GM23338 (cell line): ENCODE measurements around the gene CDHR4. TPM values are rescaled to one million over a fixed set of nuclear protein-coding genes. Genes with fewer than 3 reads are reported as not detected.

ENCODE experiments used
- ATAC-seq: fragments of 200-7000 bp; cut with Tn5 transposase; 3 replicates; pipeline ENCODE4 v1.9.1; 2020
- DNase-seq: peaks from one replicate; pipeline ENCODE4 v3.0.0-alpha.2; 2015; ENCODE audit warnings: low spot score
- H2AFZ ChIP-seq: fragments of 200-600 bp; sonication (generic); 2 replicates; pipeline ENCODE4 v1.8.0; 2016; ENCODE audit warnings: antibody characterized with exemption, mild to moderate bottlenecking, moderate library complexity
- H3F3A ChIP-seq: fragments of 200-600 bp; sonication (generic); replicated peaks from 2 replicates; pipeline ENCODE4 v1.8.0; 2017; ENCODE audit warnings: antibody characterized with exemption, mixed run types, low read depth
- H3K27ac ChIP-seq: fragments of 200-600 bp; sonication (generic); 2 replicates; pipeline ENCODE4 v1.6.1; 2016; ENCODE audit warnings: low read depth
- H3K27me3 ChIP-seq: fragments of 200-600 bp; sonication (generic); 2 replicates; pipeline ENCODE4 v1.8.0; 2016; ENCODE audit warnings: mild to moderate bottlenecking, mixed run types, moderate library complexity; ENCODE audit not compliant: insufficient read depth
- H3K36me3 ChIP-seq: fragments of 200-600 bp; sonication (generic); 2 replicates; pipeline ENCODE4 v1.8.0; 2016; ENCODE audit warnings: mild to moderate bottlenecking; ENCODE audit not compliant: insufficient read depth
- H3K4me1 ChIP-seq: fragments of 200-600 bp; sonication (generic); 2 replicates; pipeline ENCODE4 v1.8.0; 2016; ENCODE audit warnings: mild to moderate bottlenecking, moderate library complexity; ENCODE audit not compliant: insufficient read depth
- H3K4me2 ChIP-seq: fragments of 200-600 bp; sonication (generic); 2 replicates; pipeline ENCODE4 v1.7.1; 2017; ENCODE audit warnings: mixed run types
- H3K4me3 ChIP-seq: fragments of 200-600 bp; sonication (generic); 2 replicates; pipeline ENCODE4 v1.6.1; 2016; ENCODE audit warnings: mixed run types
- H3K79me2 ChIP-seq: fragments of 200-600 bp; sonication (generic); replicated peaks from 2 replicates; pipeline ENCODE4 v1.8.0; 2017; ENCODE audit warnings: mild to moderate bottlenecking; ENCODE audit not compliant: insufficient read depth
- H3K9me2 ChIP-seq: fragments of 200-600 bp; sonication (generic); 2 replicates; pipeline ENCODE4 v1.8.0; 2017; ENCODE audit not compliant: insufficient read depth
- H4K20me1 ChIP-seq: fragments of 200-600 bp; sonication (generic); replicated peaks from 2 replicates; pipeline ENCODE4 v1.8.0; 2017; ENCODE audit warnings: mild to moderate bottlenecking; ENCODE audit not compliant: insufficient read depth
- H3K27ac Mint-ChIP-seq: 2 replicates; pipeline ENCODE4 v1.8.0; 2020; ENCODE audit warnings: inconsistent platforms, mild to moderate bottlenecking, moderate library complexity, mixed read lengths
- H3K27me3 Mint-ChIP-seq: 3 replicates; pipeline ENCODE4 v1.8.0; 2022; ENCODE audit warnings: low read depth, mild to moderate bottlenecking, moderate library complexity, mixed read lengths, inconsistent platforms; ENCODE audit not compliant: insufficient read depth, poor library complexity
- H3K36me3 Mint-ChIP-seq: 3 replicates; pipeline ENCODE4 v1.8.0; 2021; ENCODE audit warnings: low read depth, mild to moderate bottlenecking, inconsistent platforms, moderate library complexity, mixed read lengths
- H3K4me1 Mint-ChIP-seq: 3 replicates; pipeline ENCODE4 v1.8.0; 2020; ENCODE audit warnings: mild to moderate bottlenecking, inconsistent platforms, mixed read lengths
- H3K4me3 Mint-ChIP-seq: 3 replicates; pipeline ENCODE4 v1.8.0; 2021; ENCODE audit warnings: moderate library complexity, mild to moderate bottlenecking, inconsistent platforms, mixed read lengths
- H3K9me3 Mint-ChIP-seq: 3 replicates; pipeline ENCODE4 v1.8.0; 2020; ENCODE audit warnings: moderate library complexity, mild to moderate bottlenecking, inconsistent platforms, mixed read lengths
- CREB1 ChIP-seq: fragments of 250-450 bp; sonication (Bioruptor Pico); IDR thresholded peaks from 2 replicates; pipeline ENCODE4 v1.5.0; 2020; ENCODE audit warnings: low read depth, mild to moderate bottlenecking, moderate library complexity
- CTCF ChIP-seq, 2 experiments: fragments of 200-600 bp in 1 of 2; sonication (generic) in 1 of 2; conservative IDR thresholded peaks; 2 replicates each; pipeline versions ENCODE4 v1.5.1 to v1.6.1; 2016 to 2017; ENCODE audit warnings: antibody characterized with exemption in 2 of 2, low read depth in 2 of 2, mild to moderate bottlenecking in 2 of 2, moderate library complexity in 1 of 2
- ETS1 ChIP-seq: IDR thresholded peaks from 2 replicates; pipeline ENCODE4 v1.6.1; 2016; ENCODE audit warnings: antibody characterized with exemption
- POLR2AphosphoS5 ChIP-seq: IDR thresholded peaks from 2 replicates; pipeline ENCODE4 v1.6.1; 2016; ENCODE audit warnings: antibody characterized with exemption, low read depth
- REST ChIP-seq: IDR thresholded peaks from one replicate; pipeline ENCODE4 v1.6.1; 2018; ENCODE audit warnings: antibody characterized with exemption; ENCODE audit not compliant: unreplicated experiment
- STAT1 ChIP-seq: IDR thresholded peaks from one replicate; pipeline ENCODE4 v1.6.1; 2016; ENCODE audit warnings: antibody characterized with exemption; ENCODE audit not compliant: unreplicated experiment
- ZNF114 ChIP-seq: fragments of 250-450 bp; sonication (Bioruptor Pico); IDR thresholded peaks from 2 replicates; pipeline ENCODE4 v1.5.0; 2020; ENCODE audit warnings: mild to moderate bottlenecking, moderate library complexity
- ZNF331 ChIP-seq: fragments of 250-450 bp; sonication (Bioruptor Pico); IDR thresholded peaks from 2 replicates; pipeline ENCODE4 v1.5.0; 2020; ENCODE audit warnings: low read depth, mild to moderate bottlenecking, moderate library complexity
- ZNF462 ChIP-seq: fragments of 250-450 bp; sonication (Bioruptor Pico); IDR thresholded peaks from 2 replicates; pipeline ENCODE4 v1.5.0; 2020; ENCODE audit warnings: mild to moderate bottlenecking, moderate library complexity
- polyA plus RNA-seq: library from polyadenylated mRNA; unstranded; fragments of >200 nt; fragmentation: Nextera tagmentation; extraction: Ambion mirVana; gene quantifications from 2 replicates; pipeline ENCODE4 v1.2.1, GENCODE V29; 2016
- total RNA-seq: library from RNA; depleted of rRNA; stranded (reverse); fragments of >200 nt; shearing (Covaris generic); gene quantifications from 2 replicates; pipeline ENCODE4 v1.2.3, GENCODE V29; 2014

CDHR4 gene
- total and polyA plus RNA-seq, 2 experiments from 2014 or later, result 0.24 to 0.26 TPM

- no peak for TF ChIP-seq ZNF462 (CRISPR knock-in tag)
- TF ChIP-seq ETS1, result no peak
- no peak for TF ChIP-seq CREB1
These were observed 27.0 kb downstream of the CDHR4 start (continued) for GRCh38 chr3:49772703-49773102.

- DNase-seq, result no peak
- TF ChIP-seq CTCF (conservative IDR thresholded peaks at IDR 0.05; ENCODE audit: low read depth in 2 of 2), result no peak
- no peak for TF ChIP-seq REST
- TF ChIP-seq POLR2AphosphoS5, result no peak
- no peak for TF ChIP-seq ZNF331 (CRISPR knock-in tag)
- TF ChIP-seq ZNF114 (CRISPR knock-in tag), result no peak
- no peak for TF ChIP-seq STAT1
These were observed 28.2 kb downstream of the CDHR4 start for GRCh38 chr3:49771340-49771938.

More at GRCh38 chr3:49771340-49771938, 28.2 kb downstream of the CDHR4 start:
- Histone ChIP-seq H4K20me1 (peaks cover 39% of the 10 kb centered on the region), H3K27ac (no peak overlapping the region), H3K27me3 (no peaks in the 10 kb centered on the region), H3K79me2 (peaks cover 97% of the 10 kb centered on the region), H3K4me2 (no peak overlapping the region), H3K36me3 (no peaks in the 10 kb centered on the region), H3K4me1 (no peaks in the 10 kb centered on the region), H3F3A (no peaks in the 10 kb centered on the region), H3K4me3 (no peak overlapping the region), H2AFZ (no peak overlapping the region), H3K9me2 (no peaks in the 10 kb centered on the region)
- peaks cover 3% of the 10 kb centered on the region; the same call in 2 of the 3 replicates for H3K36me3 Mint-ChIP-seq
- no peak for ATAC-seq
- no peak overlapping the region for H3K4me3 Mint-ChIP-seq
- H3K9me3 Mint-ChIP-seq, result no peaks in the 10 kb centered on the region
- H3K4me1 Mint-ChIP-seq, result no peaks in the 10 kb centered on the region
- no peak overlapping the region for H3K27ac Mint-ChIP-seq
- no peaks in the 10 kb centered on the region for H3K27me3 Mint-ChIP-seq
